GM12864 (cell line): ENCODE data around the gene C1QTNF1.

Experiments used
- DNase-seq: peaks from one replicate; pipeline ENCODE4 v3.0.0-alpha.2; 2011; ENCODE audit warnings: low read depth
- H3K4me3 ChIP-seq: 2 replicates; pipeline ENCODE4 v1.5.1; 2011; ENCODE audit warnings: mild to moderate bottlenecking, low read depth, low read length, control low read depth
- TF ChIP-seq, protein P1 (sequence below): IDR thresholded peaks from 2 replicates; pipeline ENCODE4 v1.5.1; 2011; ENCODE audit warnings: low read depth, mild to moderate bottlenecking, moderate library complexity, low read length, control low read depth, inconsistent platforms; ENCODE audit errors: missing control alignments

Gene C1QTNF1

DNA sequence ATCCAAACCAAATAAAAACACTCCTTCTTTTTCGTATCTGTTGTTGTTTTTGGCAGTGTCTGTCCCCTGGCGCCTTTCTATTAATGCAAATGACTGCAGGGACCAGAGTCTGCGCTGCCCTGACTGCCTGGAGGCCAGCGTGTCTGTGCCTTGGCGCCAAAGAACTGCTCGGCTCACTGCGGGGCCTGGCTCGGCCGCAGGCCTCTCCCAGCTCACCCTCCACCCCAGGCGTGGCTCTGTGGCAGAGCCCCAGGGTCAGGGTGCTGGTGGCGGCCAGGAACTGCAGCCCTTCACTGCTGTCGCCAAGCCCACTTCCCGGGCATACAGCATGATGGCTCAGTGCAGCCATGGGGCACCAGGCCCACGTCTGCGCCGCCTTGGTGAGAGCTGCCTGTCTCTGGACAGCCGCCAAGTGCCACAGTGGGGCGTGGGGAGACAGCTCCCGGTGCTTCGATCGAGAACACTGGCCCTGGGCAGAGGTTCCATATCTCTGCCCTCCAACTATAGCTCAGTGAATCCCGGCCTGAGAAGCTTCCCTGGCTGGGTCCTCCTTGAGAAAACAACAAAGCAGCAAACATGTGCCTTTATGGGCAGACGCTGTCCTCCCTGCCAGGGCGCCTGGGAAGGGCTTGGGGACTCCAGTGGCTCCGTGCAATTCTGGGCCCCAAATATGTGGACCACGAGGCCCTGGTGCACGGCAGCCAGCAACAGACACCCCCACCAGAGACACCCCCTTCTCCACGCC, 25.5 kb upstream of the C1QTNF1 start:
- no peak for DNase-seq
- TF ChIP-seq, protein P1, sequence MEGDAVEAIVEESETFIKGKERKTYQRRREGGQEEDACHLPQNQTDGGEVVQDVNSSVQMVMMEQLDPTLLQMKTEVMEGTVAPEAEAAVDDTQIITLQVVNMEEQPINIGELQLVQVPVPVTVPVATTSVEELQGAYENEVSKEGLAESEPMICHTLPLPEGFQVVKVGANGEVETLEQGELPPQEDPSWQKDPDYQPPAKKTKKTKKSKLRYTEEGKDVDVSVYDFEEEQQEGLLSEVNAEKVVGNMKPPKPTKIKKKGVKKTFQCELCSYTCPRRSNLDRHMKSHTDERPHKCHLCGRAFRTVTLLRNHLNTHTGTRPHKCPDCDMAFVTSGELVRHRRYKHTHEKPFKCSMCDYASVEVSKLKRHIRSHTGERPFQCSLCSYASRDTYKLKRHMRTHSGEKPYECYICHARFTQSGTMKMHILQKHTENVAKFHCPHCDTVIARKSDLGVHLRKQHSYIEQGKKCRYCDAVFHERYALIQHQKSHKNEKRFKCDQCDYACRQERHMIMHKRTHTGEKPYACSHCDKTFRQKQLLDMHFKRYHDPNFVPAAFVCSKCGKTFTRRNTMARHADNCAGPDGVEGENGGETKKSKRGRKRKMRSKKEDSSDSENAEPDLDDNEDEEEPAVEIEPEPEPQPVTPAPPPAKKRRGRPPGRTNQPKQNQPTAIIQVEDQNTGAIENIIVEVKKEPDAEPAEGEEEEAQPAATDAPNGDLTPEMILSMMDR: no peak
- H3K4me3 ChIP-seq: no peak overlapping the region

- TF ChIP-seq, protein P1: no peak
- no peak for DNase-seq
- H3K4me3 ChIP-seq: no peak overlapping the region
Measured at GRCh38 chr17:78999056-78999768, 24.8 kb upstream of the C1QTNF1 start.

DNA sequence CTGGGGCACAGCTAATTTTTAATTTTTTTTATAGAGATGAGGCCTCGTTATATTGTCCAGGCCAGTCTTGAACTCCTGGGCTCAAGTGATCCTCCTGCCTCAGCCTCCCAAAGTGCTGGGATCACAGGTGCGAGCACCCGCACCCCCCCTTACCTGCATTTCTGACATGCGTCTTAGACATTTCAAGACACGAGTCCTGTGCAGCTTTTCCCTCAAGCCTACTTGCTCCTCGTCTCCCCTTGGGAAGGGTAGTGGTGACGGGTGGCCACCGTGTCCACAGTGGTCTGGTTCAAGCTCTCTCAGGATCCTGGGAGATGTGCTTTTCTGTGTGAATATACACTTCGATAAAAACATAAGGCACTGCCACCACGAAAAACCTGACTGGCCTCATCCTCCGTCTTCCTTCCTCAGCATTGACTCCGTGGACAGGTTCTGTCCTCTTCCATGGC, 24.0 kb upstream of the C1QTNF1 start:
- no peak for DNase-seq
- TF ChIP-seq, protein P1: no peak
- H3K4me3 ChIP-seq: no peak overlapping the region

DNA sequence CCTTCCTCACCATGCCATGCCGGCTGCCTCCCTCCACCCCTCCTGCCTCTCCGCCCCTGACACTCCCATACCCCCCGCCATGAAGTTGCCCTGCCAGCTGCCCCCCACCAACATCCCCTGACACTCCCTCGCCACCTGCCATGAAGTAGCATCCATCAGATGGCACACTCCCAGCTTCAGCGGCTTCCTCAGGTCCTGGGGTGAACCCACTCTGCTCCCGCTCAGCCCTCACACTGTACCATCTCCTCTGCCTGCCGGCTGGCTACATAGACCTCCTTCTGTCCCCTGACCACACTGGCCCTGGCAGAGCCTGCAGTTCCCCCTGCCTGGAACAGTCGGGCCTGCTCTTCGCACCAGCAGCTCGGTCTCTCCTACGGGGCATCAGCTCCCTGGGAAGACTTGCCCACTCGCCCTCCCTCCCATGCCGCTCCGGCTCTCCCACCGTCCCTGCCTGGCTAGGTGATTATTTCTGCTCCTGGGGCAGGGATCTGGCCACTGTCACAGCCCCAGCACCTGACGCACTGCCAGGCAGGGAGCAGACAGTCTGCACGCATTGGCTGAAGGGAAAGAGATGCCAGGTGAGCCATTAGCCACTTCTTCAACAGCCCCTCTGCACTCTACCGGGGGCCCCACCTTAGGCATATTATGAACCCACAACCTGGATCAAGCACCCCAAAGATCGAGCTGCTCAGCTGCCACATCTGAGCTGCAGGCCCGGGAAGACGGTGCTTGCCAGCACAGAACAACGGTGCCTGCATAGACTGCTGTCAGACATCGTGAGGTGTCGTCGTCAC, 23.4 kb upstream of the C1QTNF1 start:
- no peak for DNase-seq
- H3K4me3 ChIP-seq: no peak overlapping the region
- TF ChIP-seq, protein P1: no peak

GRCh38 chr17:79001190-79002020, 22.6 kb upstream of the C1QTNF1 start:
- no peak overlapping the region for H3K4me3 ChIP-seq
- DNase-seq: no peak
- TF ChIP-seq, protein P1: no peak

DNA sequence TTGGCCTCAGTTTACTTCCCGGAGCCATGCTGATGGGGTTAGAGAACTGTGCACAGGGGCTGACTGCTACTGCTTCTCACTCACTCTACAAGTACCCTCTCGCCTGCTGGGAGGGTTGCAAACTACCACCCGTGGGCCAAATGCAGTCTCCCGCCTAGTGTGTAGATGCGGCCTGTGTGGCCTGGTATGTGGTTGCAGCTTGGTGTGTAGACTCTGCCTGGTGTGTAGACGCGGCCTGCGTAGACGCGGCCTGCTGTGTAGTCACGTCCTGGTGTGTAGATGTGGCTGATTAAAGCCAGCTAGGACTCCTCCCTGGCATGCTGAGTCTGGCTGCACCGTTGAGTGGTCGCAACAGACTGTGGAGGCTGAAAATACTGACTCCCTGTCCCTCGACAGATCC, 21.7 kb upstream of the C1QTNF1 start:
- DNase-seq: no peak
- TF ChIP-seq, protein P1: no peak

More for the DNA sequence above, 21.7 kb upstream of the C1QTNF1 start:
- H3K4me3 ChIP-seq: no peak overlapping the region
